ENCODE measurements around the gene JSRP1.

DNA sequence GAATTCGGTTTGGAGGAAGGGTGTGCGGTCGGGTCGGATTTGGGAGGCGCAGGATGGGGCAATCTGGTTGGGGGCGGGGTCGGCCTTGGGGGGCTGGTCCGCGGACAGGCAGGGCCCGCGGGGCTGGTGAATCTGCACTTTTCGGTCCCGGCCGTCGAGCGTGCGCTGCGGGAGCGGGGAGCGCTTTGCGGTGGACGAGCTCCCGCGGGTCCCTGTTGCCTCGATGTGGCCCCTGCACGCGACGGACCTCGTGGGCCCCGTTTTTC lies 13.9 kb upstream of the JSRP1 start:
- no peak for TF ChIP-seq CEBPB (IDR thresholded peaks at IDR 0.05)
- TF ChIP-seq, protein P1, sequence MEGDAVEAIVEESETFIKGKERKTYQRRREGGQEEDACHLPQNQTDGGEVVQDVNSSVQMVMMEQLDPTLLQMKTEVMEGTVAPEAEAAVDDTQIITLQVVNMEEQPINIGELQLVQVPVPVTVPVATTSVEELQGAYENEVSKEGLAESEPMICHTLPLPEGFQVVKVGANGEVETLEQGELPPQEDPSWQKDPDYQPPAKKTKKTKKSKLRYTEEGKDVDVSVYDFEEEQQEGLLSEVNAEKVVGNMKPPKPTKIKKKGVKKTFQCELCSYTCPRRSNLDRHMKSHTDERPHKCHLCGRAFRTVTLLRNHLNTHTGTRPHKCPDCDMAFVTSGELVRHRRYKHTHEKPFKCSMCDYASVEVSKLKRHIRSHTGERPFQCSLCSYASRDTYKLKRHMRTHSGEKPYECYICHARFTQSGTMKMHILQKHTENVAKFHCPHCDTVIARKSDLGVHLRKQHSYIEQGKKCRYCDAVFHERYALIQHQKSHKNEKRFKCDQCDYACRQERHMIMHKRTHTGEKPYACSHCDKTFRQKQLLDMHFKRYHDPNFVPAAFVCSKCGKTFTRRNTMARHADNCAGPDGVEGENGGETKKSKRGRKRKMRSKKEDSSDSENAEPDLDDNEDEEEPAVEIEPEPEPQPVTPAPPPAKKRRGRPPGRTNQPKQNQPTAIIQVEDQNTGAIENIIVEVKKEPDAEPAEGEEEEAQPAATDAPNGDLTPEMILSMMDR (IDR thresholded peaks at IDR 0.05), result no peak

Measured in A549 (cell line).